Activated naive CD8-positive, alpha-beta T cell treated with anti-CD3 and anti-CD28 coated beads, Interleukin-2, amount 50 U/mL, for 24 hours (primary cell): Measurements from ENCODE around the gene CDH4.
"Not testable (repeated sequence)": the region's sequence is repeated elsewhere in the genome, so short reads cannot be mapped to it uniquely, and the experiment has no call there.

ENCODE experiments used
- ATAC-seq: fragments of 150-1000 bp; cut with Tn5 transposase; one replicate; pipeline ENCODE4 v1.10.0; 2021
- DNase-seq: peaks from one replicate; pipeline ENCODE4 v3.0.0; 2021
- H3K27ac Mint-ChIP-seq: one replicate; pipeline ENCODE4 v1.8.0; 2021; ENCODE audit warnings: mild to moderate bottlenecking, mixed read lengths
- H3K27me3 Mint-ChIP-seq: one replicate; pipeline ENCODE4 v1.8.0; 2021; ENCODE audit warnings: mixed read lengths
- H3K36me3 Mint-ChIP-seq: one replicate; pipeline ENCODE4 v1.8.0; 2021; ENCODE audit warnings: low read depth, mixed read lengths
- H3K4me1 Mint-ChIP-seq: one replicate; pipeline ENCODE4 v1.8.0; 2021; ENCODE audit warnings: mixed read lengths
- H3K4me3 Mint-ChIP-seq: one replicate; pipeline ENCODE4 v1.8.0; 2021; ENCODE audit warnings: mild to moderate bottlenecking, moderate library complexity, mixed read lengths
- H3K9me3 Mint-ChIP-seq: one replicate; pipeline ENCODE4 v1.8.0; 2021; ENCODE audit warnings: mixed read lengths

The CDH4 gene

DNA sequence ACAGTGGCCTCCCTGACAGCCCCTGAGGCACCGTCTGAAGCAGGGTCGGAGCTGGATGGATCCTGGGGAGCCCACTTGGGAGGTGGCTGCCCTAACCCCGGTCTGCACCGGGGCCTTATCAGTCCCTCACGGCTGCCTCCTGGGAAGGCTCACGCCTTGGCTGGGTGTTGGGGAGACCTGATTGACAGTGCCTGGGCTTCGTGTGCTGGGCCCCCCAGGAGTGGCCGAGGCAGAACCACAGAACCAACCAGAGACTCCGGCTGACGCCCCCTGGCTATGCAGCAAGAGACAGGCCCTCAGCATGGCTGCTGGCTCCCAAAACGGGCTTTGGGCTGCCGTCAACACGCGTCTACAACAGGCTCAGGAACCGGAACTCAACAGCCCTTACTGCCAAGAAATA lies 594.0 kb downstream of the CDH4 start:
- ATAC-seq: no peak
- Mint-ChIP-seq H3K4me1 (no peaks in the 10 kb centered on the region), H3K27ac (no peak overlapping the region), H3K27me3 (no peaks in the 10 kb centered on the region), H3K9me3 (no peaks in the 10 kb centered on the region), H3K4me3 (no peak overlapping the region), H3K36me3 (no peaks in the 10 kb centered on the region)
- no peak for DNase-seq

- Mint-ChIP-seq H3K36me3 (no peaks in the 10 kb centered on the region), H3K27me3 (no peaks in the 10 kb centered on the region), H3K27ac (no peak overlapping the region), H3K9me3 (no peaks in the 10 kb centered on the region), H3K4me3 (no peak overlapping the region), H3K4me1 (no peaks in the 10 kb centered on the region)
- no peak for ATAC-seq
- DNase-seq: no peak
Observed at GRCh38 chr20:61846741-61847419, 594.8 kb downstream of the CDH4 start.

DNA sequence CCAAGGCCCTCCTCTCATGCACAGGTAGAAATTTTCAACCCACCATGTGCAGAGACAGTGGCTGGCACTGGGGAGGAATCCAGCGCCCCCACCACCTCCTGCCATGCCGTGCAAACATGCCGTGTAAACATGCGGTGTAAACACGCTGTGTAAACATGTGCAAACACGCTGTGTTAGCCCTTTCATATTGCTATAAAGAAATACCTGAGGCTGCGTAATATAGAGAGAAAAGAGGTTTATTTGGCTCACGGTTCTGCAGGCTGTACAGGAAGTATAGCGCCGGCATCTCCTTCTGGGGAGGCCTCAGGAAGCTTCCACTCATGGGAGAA lies 595.3 kb downstream of the CDH4 start:
- H3K27ac Mint-ChIP-seq: no peak overlapping the region
- H3K27me3 Mint-ChIP-seq: no peaks in the 10 kb centered on the region
- no peaks in the 10 kb centered on the region for H3K36me3 Mint-ChIP-seq

GRCh38 chr20:61847986-61848385 lies 595.9 kb downstream of the CDH4 start:
- Mint-ChIP-seq H3K36me3 (no peaks in the 10 kb centered on the region), H3K4me1 (no peaks in the 10 kb centered on the region), H3K27me3 (no peaks in the 10 kb centered on the region), H3K4me3 (no peak overlapping the region), H3K9me3 (no peaks in the 10 kb centered on the region), H3K27ac (no peak overlapping the region)
- no peak for ATAC-seq
- no peak for DNase-seq

More for the DNA sequence above, 595.3 kb downstream of the CDH4 start:
- H3K4me1 Mint-ChIP-seq: no peaks in the 10 kb centered on the region
- H3K4me3 Mint-ChIP-seq: no peak overlapping the region
- no peaks in the 10 kb centered on the region for H3K9me3 Mint-ChIP-seq
- DNase-seq (no peak), ATAC-seq (no peak)

GRCh38 chr20:61848851-61849250 lies 596.8 kb downstream of the CDH4 start:
- Mint-ChIP-seq H3K4me1 (no peaks in the 10 kb centered on the region), H3K27ac (no peak overlapping the region), H3K27me3 (no peaks in the 10 kb centered on the region), H3K9me3 (no peaks in the 10 kb centered on the region), H3K36me3 (no peaks in the 10 kb centered on the region), H3K4me3 (no peak overlapping the region)
- ATAC-seq (no peak), DNase-seq (no peak)

GRCh38 chr20:61849376-61849775 lies 597.3 kb downstream of the CDH4 start:
- no peak for DNase-seq
- Mint-ChIP-seq H3K36me3 (no peaks in the 10 kb centered on the region), H3K4me1 (no peaks in the 10 kb centered on the region), H3K9me3 (no peaks in the 10 kb centered on the region), H3K27ac (no peak overlapping the region), H3K27me3 (no peaks in the 10 kb centered on the region), H3K4me3 (no peak overlapping the region)
- ATAC-seq: no peak

DNA sequence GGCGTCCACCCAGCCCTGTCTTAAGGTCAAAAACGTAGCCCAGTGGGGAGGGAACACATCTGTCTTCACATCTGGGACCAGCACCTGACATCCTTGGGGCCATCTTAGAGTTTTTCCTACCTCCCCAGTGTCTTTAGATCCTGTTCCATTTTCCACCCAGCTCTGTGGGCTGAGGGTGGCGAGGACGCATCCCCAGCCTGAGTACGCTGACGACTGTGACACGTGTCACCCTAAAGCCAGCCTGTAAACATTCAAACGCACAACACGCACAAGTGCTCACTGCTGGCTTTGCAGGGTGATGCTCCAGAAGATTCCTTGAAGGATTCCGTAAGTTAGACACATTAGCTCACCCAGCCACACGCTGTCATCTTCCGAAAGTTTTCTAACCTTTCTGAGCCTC lies 597.8 kb downstream of the CDH4 start:
- no peaks in the 10 kb centered on the region for H3K4me1 Mint-ChIP-seq
- no peak overlapping the region for H3K27ac Mint-ChIP-seq
- no peaks in the 10 kb centered on the region for H3K9me3 Mint-ChIP-seq
- no peak overlapping the region for H3K4me3 Mint-ChIP-seq
- no peak for ATAC-seq
- H3K27me3 Mint-ChIP-seq: no peaks in the 10 kb centered on the region
- no peak for DNase-seq
- no peaks in the 10 kb centered on the region for H3K36me3 Mint-ChIP-seq

- no peaks in the 10 kb centered on the region for H3K4me1 Mint-ChIP-seq
- no peaks in the 10 kb centered on the region for H3K9me3 Mint-ChIP-seq
- no peak overlapping the region for H3K27ac Mint-ChIP-seq
- no peak overlapping the region for H3K4me3 Mint-ChIP-seq
- no peaks in the 10 kb centered on the region for H3K27me3 Mint-ChIP-seq
- ATAC-seq (no peak), DNase-seq (no peak)
- H3K36me3 Mint-ChIP-seq: no peaks in the 10 kb centered on the region
Observed at GRCh38 chr20:61850457-61850856, 598.4 kb downstream of the CDH4 start.

GRCh38 chr20:61850926-61851900 lies 599.2 kb downstream of the CDH4 start:
- Mint-ChIP-seq H3K4me3 (no peak overlapping the region), H3K36me3 (no peaks in the 10 kb centered on the region), H3K4me1 (no peaks in the 10 kb centered on the region), H3K27ac (no peak overlapping the region), H3K27me3 (no peaks in the 10 kb centered on the region), H3K9me3 (no peaks in the 10 kb centered on the region)
- ATAC-seq: no peak
- DNase-seq: no peak

DNA sequence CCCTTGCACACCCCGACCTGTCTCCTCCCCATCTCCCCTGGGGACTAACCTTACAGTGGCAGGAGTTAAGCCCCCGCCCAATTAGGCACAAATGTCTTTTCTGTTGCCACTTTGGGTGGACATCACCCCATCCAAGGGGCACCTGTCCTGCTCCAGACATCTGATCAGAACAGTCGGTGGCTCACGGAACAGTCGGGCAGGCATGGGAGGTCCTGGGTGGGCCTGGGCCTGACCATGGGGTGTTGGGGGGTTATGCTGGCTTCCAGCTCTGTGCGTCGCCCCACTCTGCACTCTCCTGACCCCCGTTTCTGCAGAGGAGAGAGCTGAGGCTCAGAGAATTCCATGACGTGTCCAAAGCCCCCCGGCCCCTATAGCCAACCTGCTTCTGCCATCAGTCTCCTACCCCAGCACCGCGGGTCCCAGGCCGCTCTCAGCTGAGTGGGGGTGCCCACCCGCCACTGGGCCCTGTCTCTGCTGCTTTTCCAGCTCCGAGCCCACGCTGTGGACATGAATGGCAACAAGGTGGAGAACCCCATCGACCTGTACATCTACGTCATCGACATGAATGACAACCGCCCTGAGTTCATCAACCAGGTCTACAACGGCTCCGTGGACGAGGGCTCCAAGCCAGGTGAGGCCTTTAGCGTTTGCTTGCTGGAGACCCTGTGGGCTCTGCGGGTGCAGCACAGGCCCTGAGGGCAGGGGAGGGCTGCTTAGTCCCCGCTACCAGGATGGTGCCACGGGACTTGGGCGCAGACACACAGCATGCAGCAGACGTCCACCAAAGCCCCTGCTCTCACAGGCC lies 600.4 kb downstream of the CDH4 start:
- H3K4me1 Mint-ChIP-seq: no peaks in the 10 kb centered on the region
- no peaks in the 10 kb centered on the region for H3K27me3 Mint-ChIP-seq
- H3K4me3 Mint-ChIP-seq: no peak overlapping the region
- ATAC-seq (no peak), DNase-seq (no peak)
- H3K9me3 Mint-ChIP-seq: no peaks in the 10 kb centered on the region
- H3K27ac Mint-ChIP-seq: no peak overlapping the region
- no peaks in the 10 kb centered on the region for H3K36me3 Mint-ChIP-seq

DNA sequence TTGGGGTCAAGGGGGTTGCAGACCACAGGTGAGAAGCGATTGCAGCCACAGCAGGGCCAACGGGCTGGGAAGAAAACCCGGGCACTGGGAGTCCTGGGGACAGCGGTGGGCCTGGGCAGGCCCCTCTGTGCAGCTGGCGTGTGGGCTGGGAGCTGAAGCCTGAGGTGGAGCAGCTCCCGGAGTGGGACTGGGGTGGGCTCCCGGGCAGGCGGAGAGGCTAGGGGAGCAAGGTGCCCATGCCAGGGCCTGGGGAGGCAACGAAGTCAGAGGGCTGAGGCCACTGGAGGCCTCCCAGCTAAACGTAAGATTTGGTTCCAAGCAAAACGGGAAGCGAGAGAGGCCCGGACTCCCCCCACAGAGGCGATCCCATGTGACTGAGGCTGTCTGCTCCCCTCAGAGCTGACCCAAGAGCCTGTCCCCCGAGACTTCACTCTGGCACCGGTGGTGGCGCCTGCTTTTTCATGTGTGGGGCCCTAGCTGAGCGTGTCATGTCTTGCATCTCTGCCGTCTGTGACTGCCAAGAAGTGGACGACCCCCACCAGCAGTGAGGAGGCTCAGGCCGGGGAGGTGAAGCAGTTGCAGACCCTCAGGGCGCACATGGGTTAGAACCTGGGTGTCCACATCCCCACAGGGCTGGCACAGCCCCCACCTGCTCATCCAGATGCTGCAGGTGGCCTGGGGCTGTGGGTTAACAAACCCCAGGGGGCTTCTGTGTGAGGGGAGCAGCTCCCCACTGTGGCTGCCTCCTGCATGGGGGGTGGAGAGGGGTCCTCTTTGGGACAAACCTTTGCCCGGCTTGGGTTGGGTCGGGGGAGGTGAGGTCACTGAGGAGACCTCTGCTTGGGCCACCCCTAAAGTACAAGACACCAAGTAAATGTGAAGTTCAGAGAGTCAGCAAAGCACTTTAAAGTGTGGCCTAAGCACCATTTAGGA lies 601.3 kb downstream of the CDH4 start:
- ATAC-seq: no peak

DNA sequence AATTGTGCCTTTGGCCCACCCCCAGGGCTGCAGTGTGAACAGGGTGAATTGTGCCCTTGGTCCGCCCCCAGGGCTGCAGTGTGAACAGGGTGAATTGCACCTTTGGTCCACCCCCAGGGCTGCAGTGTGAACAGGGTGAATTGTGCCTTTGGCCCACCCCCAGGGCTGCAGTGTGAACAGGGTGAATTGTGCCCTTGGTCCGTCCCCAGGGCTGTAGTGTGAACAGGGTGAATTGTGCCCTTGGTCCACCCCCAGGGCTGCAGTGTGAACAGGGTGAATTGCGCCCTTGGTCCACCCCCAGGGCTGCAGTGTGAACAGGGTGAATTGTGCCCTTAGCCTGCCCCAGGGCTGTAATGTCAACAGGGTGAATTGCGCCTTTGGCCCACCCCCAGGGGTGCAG lies 602.5 kb downstream of the CDH4 start:
- ATAC-seq, H3K27ac Mint-ChIP-seq, H3K27me3 Mint-ChIP-seq, H3K9me3 Mint-ChIP-seq, H3K4me1 Mint-ChIP-seq, DNase-seq, H3K36me3 Mint-ChIP-seq, H3K4me3 Mint-ChIP-seq: not testable (repeated sequence)

More for the DNA sequence above, 601.3 kb downstream of the CDH4 start:
- Mint-ChIP-seq H3K27ac (no peak overlapping the region), H3K27me3 (no peaks in the 10 kb centered on the region), H3K4me1 (no peaks in the 10 kb centered on the region), H3K9me3 (no peaks in the 10 kb centered on the region), H3K4me3 (no peak overlapping the region), H3K36me3 (no peaks in the 10 kb centered on the region)
- DNase-seq: no peak

- ATAC-seq (no peak), DNase-seq (no peak)
- no peak overlapping the region for H3K4me3 Mint-ChIP-seq
- no peaks in the 10 kb centered on the region for H3K27me3 Mint-ChIP-seq
- H3K27ac Mint-ChIP-seq: no peak overlapping the region
- H3K4me1 Mint-ChIP-seq: no peaks in the 10 kb centered on the region
- H3K9me3 Mint-ChIP-seq: no peaks in the 10 kb centered on the region
- H3K36me3 Mint-ChIP-seq: no peaks in the 10 kb centered on the region
Observed at GRCh38 chr20:61855286-61855685, 603.2 kb downstream of the CDH4 start.
